Glutamatergic neuron (in vitro differentiated cells): Measurements from ENCODE around the gene SMARCB1. TPM values are rescaled to one million over a fixed set of nuclear protein-coding genes. Genes with fewer than 3 reads are reported as not detected.

Experiments
- DNase-seq: peaks from one replicate; pipeline ENCODE4 v3.0.0; 2022
- H3K27ac Mint-ChIP-seq: one replicate; pipeline ENCODE4 v1.8.0; 2020; ENCODE audit warnings: mild to moderate bottlenecking, mixed read lengths, inconsistent platforms; ENCODE audit not compliant: unreplicated experiment
- H3K27me3 Mint-ChIP-seq: one replicate; pipeline ENCODE4 v1.8.0; 2020; ENCODE audit warnings: mild to moderate bottlenecking, moderate library complexity, mixed read lengths, inconsistent platforms; ENCODE audit not compliant: unreplicated experiment
- H3K36me3 Mint-ChIP-seq: one replicate; pipeline ENCODE4 v1.8.0; 2020; ENCODE audit warnings: mild to moderate bottlenecking, mixed read lengths, inconsistent platforms; ENCODE audit not compliant: unreplicated experiment
- H3K4me1 Mint-ChIP-seq: one replicate; pipeline ENCODE4 v1.8.0; 2020; ENCODE audit warnings: mild to moderate bottlenecking, low read depth, mixed read lengths, inconsistent platforms; ENCODE audit not compliant: unreplicated experiment
- H3K4me3 Mint-ChIP-seq: one replicate; pipeline ENCODE4 v1.8.0; 2020; ENCODE audit warnings: mild to moderate bottlenecking, mixed read lengths, inconsistent platforms; ENCODE audit not compliant: unreplicated experiment
- H3K9me3 Mint-ChIP-seq: one replicate; pipeline ENCODE4 v1.8.0; 2020; ENCODE audit warnings: mild to moderate bottlenecking, moderate library complexity, mixed read lengths, inconsistent platforms; ENCODE audit not compliant: unreplicated experiment
- CTCF ChIP-seq: fragments of 200-600 bp; sonication (generic); IDR thresholded peaks from one replicate; pipeline ENCODE4 v1.5.0; 2021; ENCODE audit not compliant: partially characterized antibody, unreplicated experiment
- total RNA-seq: library from RNA; stranded (reverse); fragmentation: NEBNext Ultra II Directional; extraction: Animal tissue kit (Norgen Biotek cat#: 25700); gene quantifications from one replicate; pipeline ENCODE4 v1.2.1, GENCODE V29; 2021; ENCODE audit not compliant: unreplicated experiment

SMARCB1 gene
- total RNA-seq, 1 donor from 2014 or later: 227 TPM

- TF ChIP-seq CTCF: no peak
- H3K4me1 Mint-ChIP-seq: peaks cover 7% of the 10 kb centered on the region
- H3K27ac Mint-ChIP-seq: no peak overlapping the region
- peaks cover 1% of the 10 kb centered on the region for H3K9me3 Mint-ChIP-seq
- H3K4me3 Mint-ChIP-seq: no peak overlapping the region
- peaks cover 3% of the 10 kb centered on the region for H3K36me3 Mint-ChIP-seq
- no peak for DNase-seq
- H3K27me3 Mint-ChIP-seq: peaks cover 16% of the 10 kb centered on the region
Observed at GRCh38 chr22:23779731-23780130, 7.0 kb upstream of the SMARCB1 start.

- Mint-ChIP-seq H3K4me1 (peaks cover 7% of the 10 kb centered on the region), H3K4me3 (no peak overlapping the region), H3K36me3 (peaks cover 3% of the 10 kb centered on the region), H3K27ac (no peak overlapping the region), H3K27me3 (peaks cover 16% of the 10 kb centered on the region), H3K9me3 (peaks cover 1% of the 10 kb centered on the region)
- TF ChIP-seq CTCF: no peak
- no peak for DNase-seq
Observed at GRCh38 chr22:23780146-23780748, 6.5 kb upstream of the SMARCB1 start.

GRCh38 chr22:23781065-23781464 lies 5.7 kb upstream of the SMARCB1 start:
- no peak for DNase-seq
- H3K4me3 Mint-ChIP-seq: no peak overlapping the region
- H3K4me1 Mint-ChIP-seq: peaks cover 6% of the 10 kb centered on the region
- no peak for TF ChIP-seq CTCF
- H3K27me3 Mint-ChIP-seq: peaks cover 12% of the 10 kb centered on the region
- peaks cover 3% of the 10 kb centered on the region for H3K36me3 Mint-ChIP-seq
- H3K9me3 Mint-ChIP-seq: peaks cover 1% of the 10 kb centered on the region
- H3K27ac Mint-ChIP-seq: no peak overlapping the region

GRCh38 chr22:23781511-23782183 lies 5.1 kb upstream of the SMARCB1 start:
- no peak for DNase-seq
- TF ChIP-seq CTCF: no peak
- Mint-ChIP-seq H3K27ac (no peak overlapping the region), H3K36me3 (peaks cover 3% of the 10 kb centered on the region), H3K4me3 (no peak overlapping the region), H3K27me3 (peaks cover 14% of the 10 kb centered on the region), H3K9me3 (peaks cover 1% of the 10 kb centered on the region), H3K4me1 (peaks cover 11% of the 10 kb centered on the region)

- Mint-ChIP-seq H3K27me3 (peaks cover 14% of the 10 kb centered on the region), H3K4me1 (peaks cover 12% of the 10 kb centered on the region), H3K36me3 (peaks cover 3% of the 10 kb centered on the region), H3K4me3 (no peak overlapping the region), H3K27ac (no peak overlapping the region), H3K9me3 (peaks cover 1% of the 10 kb centered on the region)
- no peak for DNase-seq
- no peak for TF ChIP-seq CTCF
Observed at GRCh38 chr22:23782252-23782651, 4.5 kb upstream of the SMARCB1 start.
